ENCODE measurements around the gene ERCC4. TPM values are rescaled to one million over a fixed set of nuclear protein-coding genes. Genes with fewer than 3 reads are reported as not detected.

ERCC4 gene
- total RNA-seq, 1 donor from 2014 or later: 14.5 TPM

DNA sequence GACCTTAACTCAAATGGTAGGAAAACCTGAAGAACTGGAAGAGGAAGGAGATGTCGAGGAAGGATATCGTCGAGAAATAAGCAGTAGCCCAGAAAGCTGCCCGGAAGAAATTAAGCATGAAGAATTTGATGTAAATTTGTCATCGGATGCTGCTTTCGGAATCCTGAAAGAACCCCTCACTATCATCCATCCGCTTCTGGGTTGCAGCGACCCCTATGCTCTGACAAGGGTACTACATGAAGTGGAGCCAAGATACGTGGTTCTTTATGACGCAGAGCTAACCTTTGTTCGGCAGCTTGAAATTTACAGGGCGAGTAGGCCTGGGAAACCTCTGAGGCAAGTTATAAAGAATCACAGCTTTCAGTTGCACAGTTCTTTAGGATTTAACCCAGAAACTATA lies 15.5 kb downstream of the ERCC4 start:
- TF ChIP-seq, protein P1, sequence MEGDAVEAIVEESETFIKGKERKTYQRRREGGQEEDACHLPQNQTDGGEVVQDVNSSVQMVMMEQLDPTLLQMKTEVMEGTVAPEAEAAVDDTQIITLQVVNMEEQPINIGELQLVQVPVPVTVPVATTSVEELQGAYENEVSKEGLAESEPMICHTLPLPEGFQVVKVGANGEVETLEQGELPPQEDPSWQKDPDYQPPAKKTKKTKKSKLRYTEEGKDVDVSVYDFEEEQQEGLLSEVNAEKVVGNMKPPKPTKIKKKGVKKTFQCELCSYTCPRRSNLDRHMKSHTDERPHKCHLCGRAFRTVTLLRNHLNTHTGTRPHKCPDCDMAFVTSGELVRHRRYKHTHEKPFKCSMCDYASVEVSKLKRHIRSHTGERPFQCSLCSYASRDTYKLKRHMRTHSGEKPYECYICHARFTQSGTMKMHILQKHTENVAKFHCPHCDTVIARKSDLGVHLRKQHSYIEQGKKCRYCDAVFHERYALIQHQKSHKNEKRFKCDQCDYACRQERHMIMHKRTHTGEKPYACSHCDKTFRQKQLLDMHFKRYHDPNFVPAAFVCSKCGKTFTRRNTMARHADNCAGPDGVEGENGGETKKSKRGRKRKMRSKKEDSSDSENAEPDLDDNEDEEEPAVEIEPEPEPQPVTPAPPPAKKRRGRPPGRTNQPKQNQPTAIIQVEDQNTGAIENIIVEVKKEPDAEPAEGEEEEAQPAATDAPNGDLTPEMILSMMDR (IDR thresholded peaks at IDR 0.05; ENCODE audit: partially characterized antibody, unreplicated experiment): peak; percentile 81
- peak; percentile 54 for DNase-seq
- H3K27ac Mint-ChIP-seq (ENCODE audit: unreplicated experiment): no peak overlapping the region
- H3K9me3 Mint-ChIP-seq (ENCODE audit: unreplicated experiment): no peaks in the 10 kb centered on the region
- H3K36me3 Mint-ChIP-seq (ENCODE audit: unreplicated experiment): peaks cover 18% of the 10 kb centered on the region
- no peaks in the 10 kb centered on the region for H3K27me3 Mint-ChIP-seq (ENCODE audit: unreplicated experiment)
- no peak overlapping the region for H3K4me3 Mint-ChIP-seq (ENCODE audit: unreplicated experiment)
- H3K4me1 Mint-ChIP-seq (ENCODE audit: low read depth, unreplicated experiment): peaks cover 5% of the 10 kb centered on the region

DNA sequence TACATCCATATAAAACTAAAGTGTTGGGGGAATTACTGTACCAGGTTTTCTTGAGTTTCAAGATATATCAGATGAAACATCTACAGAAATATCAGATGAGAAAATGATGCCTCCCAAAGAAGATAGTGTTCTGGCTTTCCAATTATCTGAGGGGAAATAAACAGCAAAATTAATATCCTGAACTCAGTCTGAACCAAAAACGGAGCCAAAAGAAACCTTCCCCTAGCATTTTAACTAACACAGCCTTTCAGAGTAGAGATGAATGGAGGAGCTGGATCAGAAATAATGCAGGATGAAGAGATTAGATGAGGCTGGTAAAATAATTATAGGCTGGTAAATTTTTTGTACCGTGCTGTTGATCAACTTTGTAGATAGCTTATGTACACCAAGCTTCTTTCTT lies 16.2 kb downstream of the ERCC4 start:
- Mint-ChIP-seq H3K27ac (ENCODE audit: unreplicated experiment) (no peak overlapping the region), H3K27me3 (ENCODE audit: unreplicated experiment) (no peaks in the 10 kb centered on the region), H3K36me3 (ENCODE audit: unreplicated experiment) (peaks cover 18% of the 10 kb centered on the region), H3K4me3 (ENCODE audit: unreplicated experiment) (no peak overlapping the region), H3K4me1 (ENCODE audit: low read depth, unreplicated experiment) (peaks cover 5% of the 10 kb centered on the region), H3K9me3 (ENCODE audit: unreplicated experiment) (no peaks in the 10 kb centered on the region)
- TF ChIP-seq, protein P1 (IDR thresholded peaks at IDR 0.05; ENCODE audit: partially characterized antibody, unreplicated experiment): no peak
- no peak for DNase-seq

DNA sequence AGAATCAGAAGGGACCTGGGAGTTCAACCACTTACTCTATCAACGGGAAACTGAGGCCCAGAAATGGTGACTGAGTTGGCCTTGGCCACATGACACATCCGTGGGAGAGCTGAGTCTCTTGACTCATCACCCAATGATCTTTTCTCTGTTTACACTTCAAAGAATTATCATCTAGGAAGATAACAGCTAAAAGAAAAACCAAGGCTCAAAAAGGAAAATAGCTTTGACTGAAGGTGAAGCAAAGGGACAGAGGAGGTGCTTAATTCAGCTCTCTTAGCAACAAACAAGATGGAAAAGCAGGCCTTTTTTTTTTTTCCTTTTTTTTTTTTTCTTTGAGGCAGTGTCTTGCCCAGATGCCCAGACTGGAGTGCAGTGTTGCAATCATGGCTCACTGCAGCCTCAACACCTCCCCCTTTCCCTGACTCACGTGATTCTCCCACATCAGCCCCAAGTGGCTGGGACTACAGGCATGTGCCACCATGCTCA lies 16.7 kb downstream of the ERCC4 start:
- no peak for DNase-seq
- Mint-ChIP-seq H3K36me3 (ENCODE audit: unreplicated experiment) (peaks cover 18% of the 10 kb centered on the region), H3K4me3 (ENCODE audit: unreplicated experiment) (no peak overlapping the region), H3K4me1 (ENCODE audit: low read depth, unreplicated experiment) (peaks cover 5% of the 10 kb centered on the region), H3K9me3 (ENCODE audit: unreplicated experiment) (no peaks in the 10 kb centered on the region), H3K27ac (ENCODE audit: unreplicated experiment) (no peak overlapping the region), H3K27me3 (ENCODE audit: unreplicated experiment) (no peaks in the 10 kb centered on the region)
- TF ChIP-seq, protein P1 (IDR thresholded peaks at IDR 0.05; ENCODE audit: partially characterized antibody, unreplicated experiment): no peak

DNA sequence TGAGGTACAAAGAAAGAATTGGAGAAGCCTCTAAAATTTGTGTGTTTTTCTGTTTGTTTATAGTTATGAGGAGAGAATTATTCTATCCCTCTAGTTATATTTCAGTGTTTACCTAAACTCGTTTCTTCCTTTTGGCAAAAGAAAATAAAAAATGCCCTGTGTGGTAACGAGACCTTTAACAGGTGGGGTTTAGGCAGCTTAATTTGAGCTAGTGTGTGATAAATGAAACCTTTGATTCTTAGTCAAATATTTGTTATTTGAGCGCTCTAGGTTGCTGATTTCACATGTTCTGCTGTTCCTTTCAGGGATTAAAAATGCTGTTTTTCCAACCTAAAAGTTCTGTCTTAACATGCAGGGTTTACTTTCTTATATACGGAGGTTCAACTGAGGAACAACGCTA lies 17.5 kb downstream of the ERCC4 start:
- H3K36me3 Mint-ChIP-seq (ENCODE audit: unreplicated experiment): peaks cover 18% of the 10 kb centered on the region
- no peak overlapping the region for H3K4me3 Mint-ChIP-seq (ENCODE audit: unreplicated experiment)
- no peaks in the 10 kb centered on the region for H3K9me3 Mint-ChIP-seq (ENCODE audit: unreplicated experiment)
- DNase-seq: no peak
- TF ChIP-seq, protein P1 (IDR thresholded peaks at IDR 0.05; ENCODE audit: partially characterized antibody, unreplicated experiment): no peak
- H3K4me1 Mint-ChIP-seq (ENCODE audit: low read depth, unreplicated experiment): no peaks in the 10 kb centered on the region
- H3K27ac Mint-ChIP-seq (ENCODE audit: unreplicated experiment): no peak overlapping the region
- H3K27me3 Mint-ChIP-seq (ENCODE audit: unreplicated experiment): no peaks in the 10 kb centered on the region

DNA sequence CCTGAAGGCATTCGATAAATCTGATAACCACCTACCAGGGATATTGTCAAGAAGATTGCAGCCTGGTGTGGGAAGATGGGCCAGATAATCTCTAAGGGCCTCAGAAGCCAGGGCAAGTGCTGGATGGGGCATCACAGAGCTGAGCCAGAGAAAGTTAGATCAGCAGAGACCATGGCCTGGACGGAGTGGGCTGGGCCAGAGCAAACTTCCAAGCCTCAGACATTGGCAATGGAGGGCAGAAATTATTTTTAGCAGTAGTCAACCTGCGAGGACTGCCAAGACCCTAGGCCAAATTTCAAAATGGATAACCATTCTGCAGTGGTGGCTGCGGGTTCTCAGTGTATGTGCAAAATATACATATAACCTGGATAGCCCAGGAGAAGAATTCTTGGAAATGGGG lies 18.5 kb downstream of the ERCC4 start:
- Mint-ChIP-seq H3K36me3 (ENCODE audit: unreplicated experiment) (peaks cover 18% of the 10 kb centered on the region), H3K9me3 (ENCODE audit: unreplicated experiment) (no peaks in the 10 kb centered on the region), H3K4me1 (ENCODE audit: low read depth, unreplicated experiment) (no peaks in the 10 kb centered on the region), H3K27ac (ENCODE audit: unreplicated experiment) (no peak overlapping the region), H3K27me3 (ENCODE audit: unreplicated experiment) (no peaks in the 10 kb centered on the region), H3K4me3 (ENCODE audit: unreplicated experiment) (no peak overlapping the region)
- TF ChIP-seq, protein P1 (IDR thresholded peaks at IDR 0.05; ENCODE audit: partially characterized antibody, unreplicated experiment): no peak
- no peak for DNase-seq

Data from glutamatergic neuron (in vitro differentiated cells).